ENCODE results near the gene MEGF6.

MEGF6 gene

DNA sequence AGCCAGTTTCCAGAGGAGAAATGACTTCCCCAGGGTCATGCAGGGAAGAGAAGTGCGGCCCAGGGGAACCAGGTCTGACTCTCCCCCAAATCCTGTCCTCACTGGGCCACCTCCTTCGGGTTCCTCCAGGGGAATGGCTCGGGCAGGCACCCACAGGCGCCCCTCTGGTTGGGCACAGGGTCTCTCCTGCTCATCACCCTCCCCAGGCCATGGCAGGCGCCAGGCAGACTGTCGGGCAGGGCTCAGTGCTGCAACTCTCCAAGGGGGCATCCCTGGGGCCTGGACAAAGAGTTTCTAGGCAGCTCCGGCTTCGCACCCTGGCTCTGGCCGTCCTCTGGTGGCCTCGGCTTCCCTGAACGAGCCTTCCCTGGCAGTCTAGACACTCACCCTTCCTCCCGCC, 75.6 kb downstream of the MEGF6 start:
- no peak for DNase-seq

DNA sequence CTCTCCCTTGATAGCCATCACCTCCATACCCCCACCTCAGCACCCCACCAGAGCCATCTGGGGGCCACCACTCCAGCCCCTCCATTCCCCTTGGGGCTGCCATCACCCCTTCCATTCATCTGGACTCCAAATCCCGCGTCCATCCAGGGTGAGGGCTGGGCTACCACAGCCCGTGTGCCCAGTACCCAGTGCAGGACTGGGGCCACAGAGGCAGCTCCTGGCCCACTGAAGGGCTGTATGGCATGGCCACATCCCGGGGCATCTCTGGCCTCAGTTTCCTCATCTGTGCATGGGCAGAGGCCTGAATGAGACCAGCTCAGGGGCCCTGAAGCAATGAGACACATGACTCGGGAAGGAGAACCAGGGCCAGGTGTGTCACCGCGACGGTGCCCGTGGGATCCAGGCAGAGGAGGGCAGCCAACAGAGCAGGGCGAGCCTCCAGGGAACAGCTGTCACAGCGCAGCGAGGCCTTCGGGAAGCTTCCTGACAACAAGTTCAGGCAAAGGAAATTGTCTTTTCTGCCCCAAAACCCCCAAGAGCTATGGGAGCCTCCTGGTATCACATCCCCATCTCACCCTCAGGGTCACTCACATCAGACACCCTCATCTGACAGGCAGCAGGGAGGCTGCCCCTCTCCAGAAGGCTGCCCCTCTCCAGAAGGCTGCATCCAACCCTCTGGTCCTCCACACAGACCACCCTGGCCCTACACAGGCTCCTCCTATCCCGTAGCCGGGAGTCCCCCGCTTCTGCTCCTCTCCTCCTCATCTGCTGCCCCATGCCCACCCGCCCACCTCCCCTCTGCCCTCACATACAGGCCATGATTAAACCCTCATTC, 76.3 kb downstream of the MEGF6 start:
- DNase-seq = no peak

DNA sequence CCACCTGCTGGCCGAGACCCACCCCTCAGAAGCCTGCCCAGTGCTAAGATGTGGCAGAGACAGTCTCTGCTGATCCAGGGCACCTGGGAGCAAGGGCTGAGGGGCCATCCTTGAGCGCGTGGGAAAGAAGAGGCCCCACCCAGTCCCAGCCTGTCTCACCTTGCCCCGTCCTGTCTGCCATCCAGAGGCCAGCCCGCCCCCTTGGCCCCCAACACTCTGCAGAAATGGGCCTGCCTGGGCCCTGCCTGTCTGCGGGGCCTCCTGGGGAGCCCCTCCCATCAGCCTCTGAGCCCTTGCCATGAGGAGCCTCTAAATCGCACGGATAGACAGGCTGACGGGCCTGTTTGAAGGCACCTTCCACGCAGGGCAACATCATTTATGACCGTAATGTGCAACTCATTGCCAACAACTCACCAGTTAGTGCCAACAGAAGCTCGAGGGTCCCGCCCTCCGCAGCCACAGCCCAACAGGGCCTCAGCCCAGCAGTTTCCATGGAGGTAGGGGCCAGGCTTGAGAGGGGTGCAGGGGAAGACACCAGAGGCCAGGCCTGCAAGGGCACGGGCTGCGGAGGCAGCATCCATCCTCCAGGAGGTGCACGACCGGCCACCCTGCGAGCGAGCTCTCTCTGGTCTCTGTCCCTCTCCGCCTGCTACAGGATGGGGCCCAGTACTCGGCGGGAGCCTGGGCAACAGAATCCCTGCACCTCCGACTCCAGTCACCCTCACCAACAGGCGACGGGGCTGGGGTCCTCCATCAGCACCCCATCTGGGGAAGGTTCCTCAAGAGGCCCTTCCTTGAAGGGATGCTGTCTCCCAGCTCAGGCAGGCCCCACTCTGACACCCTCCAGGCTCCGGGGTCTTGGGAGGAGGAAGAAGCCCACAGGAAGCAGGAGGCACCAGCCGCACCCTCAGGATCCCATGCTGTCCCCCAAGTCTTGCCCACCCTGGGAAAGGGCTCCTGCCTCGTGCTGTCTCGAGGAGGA, 78.0 kb downstream of the MEGF6 start:
- no peak for DNase-seq

DNA sequence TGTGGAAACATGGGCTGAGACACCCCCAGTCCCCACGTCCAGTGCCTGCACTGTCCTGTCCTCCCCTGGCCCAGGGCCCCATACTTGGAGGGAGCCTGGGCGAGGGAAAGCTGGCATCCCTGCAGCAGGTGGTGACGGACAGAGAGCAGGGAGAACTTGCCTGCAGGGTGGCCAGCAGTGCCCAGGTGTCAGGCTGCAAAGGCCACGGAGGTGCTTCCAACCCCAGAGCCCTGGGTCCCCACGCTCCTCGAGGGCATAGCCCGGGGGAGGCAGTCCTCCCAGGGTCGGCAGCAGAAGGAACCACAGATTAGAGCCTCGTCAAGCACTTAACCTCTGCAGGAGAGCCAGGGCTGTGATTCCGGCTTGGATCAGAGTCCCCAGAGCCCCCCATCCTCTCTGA, 79.4 kb downstream of the MEGF6 start:
- DNase-seq = no peak

DNA sequence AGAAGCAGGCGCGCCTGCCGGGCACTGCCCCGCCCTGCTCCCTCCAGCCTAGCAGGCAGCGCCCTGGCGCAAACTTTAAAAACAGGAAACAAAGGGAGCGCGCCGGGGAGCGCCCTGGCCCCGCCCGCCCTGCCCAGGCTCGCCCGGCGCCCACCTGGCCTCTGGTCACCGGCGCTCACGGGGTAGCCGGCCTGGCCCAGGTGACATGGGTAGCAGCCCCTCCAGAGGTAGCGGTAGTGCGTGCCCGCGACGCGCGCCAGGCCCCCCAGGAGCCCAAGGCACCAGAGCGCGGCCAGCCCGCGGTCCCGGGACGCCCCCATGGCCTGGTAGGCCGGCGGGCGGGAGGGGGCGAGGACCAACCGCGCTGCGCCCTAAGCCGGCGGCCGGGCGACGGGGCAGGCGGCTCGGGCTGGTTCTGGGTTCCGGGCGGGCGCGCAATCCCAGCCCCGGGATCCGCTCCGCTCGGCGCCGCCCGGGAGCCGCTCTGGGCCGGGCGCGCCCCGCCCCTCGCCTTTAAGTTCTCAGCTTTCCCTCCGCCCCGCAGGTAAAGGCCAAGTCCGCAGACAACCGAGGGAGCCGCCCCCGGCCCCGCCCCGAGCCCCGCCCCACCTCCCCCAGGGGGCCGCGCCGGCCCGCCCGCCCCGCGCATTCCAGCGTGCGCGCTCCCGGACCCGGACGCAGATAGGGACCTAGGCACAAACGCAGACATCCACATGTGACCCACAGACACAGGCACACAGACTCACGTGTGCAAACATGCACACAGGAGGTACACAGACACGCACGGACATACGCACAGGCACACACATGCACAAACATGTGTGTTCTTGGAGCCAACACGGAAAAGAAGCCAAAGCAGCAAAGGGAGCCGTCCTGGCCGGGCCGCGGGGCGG, 80.1 kb downstream of the MEGF6 start:
- DNase-seq = peak; percentile 64 to 72 (median 66)

DNA sequence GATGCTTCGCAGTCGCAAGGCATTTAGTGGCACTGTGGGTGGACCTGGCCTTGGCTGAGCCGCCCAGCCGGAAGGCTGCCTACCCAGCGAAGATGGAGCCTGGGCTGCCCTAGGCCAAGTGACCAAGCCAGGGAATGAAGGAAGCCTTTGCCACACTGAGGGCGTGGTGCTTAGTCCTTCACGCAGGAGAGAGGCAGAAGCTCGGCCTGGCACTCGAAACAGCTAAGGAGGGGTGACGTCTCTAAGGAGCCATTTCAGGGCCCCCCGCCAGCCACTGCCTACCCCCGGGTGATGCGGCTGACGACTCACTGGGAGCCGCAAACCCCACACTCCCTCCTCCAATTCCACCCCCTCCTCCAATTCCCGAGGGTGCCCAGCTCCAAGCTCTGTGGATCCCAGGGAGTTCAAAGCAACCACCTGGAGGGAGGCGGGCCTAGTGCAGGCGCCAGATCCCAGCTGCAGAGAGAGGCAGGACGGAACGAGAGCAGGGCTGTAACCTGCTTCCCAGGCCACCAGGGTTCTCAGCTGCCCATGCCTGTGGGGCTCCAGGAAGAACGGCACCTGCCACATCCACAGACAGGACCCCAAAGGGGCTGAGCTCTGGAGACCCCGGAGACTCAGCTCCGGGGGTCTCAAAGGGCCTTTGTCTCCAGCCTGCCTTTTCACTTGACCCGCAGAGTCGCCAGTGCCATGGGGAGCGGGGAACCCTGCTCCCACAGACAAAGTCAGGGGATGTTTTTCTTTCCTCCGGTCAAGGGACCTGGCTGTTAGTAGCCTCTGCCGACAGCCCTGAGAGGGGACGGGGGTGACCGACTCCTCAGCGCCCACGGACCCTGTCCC, 81.0 kb downstream of the MEGF6 start:
- DNase-seq = no peak

DNA sequence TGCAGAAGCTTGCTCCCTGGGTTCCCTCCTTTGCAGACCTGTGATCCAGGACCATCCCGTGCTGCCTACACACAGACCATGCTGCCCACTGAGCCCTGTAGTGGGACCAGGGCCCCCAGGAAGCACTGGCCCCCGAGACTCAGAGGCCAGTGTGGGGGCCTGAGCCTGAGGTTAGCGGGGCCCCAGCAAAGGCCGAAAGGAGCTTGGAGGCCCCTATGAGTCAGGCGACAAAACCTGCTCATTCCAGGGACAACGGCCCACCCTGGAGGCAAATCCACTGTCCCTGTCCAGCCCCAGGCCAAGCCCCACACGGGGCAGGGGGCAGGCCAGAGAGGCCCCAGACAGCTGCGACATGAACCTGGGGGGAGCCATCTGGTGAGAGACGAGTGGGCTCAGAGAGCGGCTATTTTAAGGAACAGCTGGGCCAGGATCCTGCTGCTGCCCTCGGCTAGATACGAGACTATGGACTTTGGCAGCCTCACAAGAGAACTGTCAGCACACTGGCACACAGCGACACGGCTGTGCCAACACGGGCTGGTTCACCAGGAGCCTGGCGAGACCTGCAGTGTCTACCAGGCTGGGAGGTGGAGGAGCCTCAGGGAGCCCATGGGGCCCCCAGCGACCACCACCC, 82.1 kb downstream of the MEGF6 start:
- DNase-seq = no peak

DNA sequence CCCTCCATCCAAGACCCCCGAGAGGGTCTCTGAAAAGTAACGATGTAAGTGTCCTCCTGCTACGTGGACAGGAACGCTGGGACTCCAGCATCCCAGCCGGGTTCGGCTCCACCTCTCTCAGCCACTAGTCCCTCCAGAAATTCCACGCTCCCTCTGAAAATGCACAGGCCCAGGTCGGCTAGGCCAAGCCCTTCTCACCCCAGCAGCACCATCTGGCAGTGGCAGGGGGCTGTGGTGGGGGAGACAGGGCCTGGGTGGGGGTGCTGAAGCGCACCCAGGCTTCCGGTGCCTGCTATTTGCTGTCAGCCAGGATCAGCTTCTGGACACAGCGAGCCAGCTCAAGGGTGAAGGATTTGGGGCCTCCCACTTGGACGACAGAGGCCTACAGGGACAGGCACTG, 83.5 kb downstream of the MEGF6 start:
- DNase-seq = no peak

DNA sequence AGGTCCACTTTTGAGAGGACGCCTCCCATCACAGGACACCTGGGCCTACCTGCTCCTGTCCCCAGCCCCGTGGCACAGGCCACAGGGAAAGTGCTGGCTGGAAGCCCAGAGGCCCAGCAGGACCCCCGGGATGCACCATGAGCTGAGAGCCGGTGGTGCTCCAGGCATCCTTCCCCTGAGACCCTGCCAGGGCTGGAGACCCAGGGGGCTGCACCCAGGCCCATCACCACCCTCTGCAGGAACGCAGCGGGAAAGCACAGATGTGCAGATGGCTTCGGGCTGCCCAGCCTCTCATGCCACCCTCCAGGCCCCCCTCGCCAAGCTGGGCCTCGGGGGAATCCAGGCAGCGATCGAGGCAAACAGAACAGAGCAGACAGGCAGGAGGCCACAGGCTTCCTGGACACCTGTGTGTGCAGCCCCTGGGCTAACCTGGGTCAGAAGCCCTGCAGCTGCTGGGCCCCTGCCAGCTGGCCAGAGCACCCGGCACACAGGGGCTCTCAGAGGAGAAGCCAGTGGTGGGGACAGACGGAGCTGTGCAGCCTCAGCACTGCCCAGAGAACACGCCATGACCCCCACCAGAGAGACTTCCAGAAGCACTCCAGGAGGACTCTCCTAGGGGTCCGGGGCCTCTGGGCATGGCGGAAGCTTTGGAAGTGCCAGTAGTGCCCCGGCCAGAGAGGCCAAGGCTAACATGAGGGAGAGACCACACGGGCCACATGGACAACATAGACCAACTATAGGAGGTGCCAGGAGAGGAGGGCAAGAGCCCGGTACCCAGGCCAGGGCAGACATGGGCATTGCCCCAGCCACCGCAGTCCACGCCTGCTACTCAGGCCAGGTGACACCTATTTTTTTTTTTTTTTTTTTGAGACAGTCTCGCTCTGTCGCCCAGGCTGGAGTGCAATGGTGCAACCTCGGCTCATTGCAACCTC, 85.5 kb downstream of the MEGF6 start:
- no peak for DNase-seq

DNA sequence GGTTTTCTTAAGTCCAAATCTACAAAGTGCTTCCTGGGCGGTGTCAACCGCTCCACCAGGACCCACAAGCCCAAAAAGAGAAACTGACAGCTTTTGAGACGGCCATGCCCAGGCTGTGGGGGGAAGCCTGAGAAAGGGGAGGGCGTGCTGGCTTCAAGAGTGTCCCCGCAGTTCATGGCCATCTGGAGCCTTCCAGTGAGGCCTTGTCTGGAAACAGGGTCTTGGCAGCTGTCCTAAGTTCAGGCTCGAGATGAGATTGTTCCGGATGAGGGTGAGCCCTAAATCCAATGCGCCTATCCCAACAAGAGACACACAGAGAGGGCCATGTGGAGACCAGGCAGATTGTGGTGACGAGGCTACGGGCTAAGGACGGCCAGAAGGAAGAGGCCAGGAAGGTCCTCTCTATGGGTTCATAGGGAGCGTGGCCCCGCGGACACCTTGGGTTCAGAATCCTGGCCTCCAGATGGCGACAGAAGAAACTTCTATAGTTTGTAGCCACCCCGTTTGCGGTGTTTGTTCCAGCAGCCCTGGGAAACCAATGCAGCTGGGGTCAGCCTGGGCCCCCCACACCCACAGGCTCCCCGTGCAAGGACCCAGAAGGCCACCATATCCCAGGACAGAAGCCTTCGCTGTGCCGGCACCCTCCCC, 86.6 kb downstream of the MEGF6 start:
- DNase-seq = no peak

DNA sequence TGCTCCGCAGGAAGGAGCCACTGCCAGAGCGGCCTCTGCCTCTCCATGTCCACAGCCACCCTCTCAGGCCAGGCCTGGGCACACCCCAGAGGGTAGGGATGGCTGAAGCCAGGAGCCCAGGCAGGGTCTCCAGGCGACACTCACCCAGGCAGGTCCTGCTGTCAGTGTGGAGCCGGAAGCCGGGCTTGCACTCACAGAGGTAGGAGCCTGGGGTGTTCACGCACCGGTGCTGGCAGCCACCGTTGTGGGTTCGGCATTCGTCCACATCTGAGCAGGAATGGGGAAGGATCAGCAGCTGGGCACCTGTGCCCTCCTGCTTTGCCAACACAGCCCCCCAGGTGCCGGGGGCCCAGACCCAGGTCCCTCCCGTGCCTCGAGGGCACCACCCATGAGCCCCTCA, 87.3 kb downstream of the MEGF6 start:
- DNase-seq = no peak

DNA sequence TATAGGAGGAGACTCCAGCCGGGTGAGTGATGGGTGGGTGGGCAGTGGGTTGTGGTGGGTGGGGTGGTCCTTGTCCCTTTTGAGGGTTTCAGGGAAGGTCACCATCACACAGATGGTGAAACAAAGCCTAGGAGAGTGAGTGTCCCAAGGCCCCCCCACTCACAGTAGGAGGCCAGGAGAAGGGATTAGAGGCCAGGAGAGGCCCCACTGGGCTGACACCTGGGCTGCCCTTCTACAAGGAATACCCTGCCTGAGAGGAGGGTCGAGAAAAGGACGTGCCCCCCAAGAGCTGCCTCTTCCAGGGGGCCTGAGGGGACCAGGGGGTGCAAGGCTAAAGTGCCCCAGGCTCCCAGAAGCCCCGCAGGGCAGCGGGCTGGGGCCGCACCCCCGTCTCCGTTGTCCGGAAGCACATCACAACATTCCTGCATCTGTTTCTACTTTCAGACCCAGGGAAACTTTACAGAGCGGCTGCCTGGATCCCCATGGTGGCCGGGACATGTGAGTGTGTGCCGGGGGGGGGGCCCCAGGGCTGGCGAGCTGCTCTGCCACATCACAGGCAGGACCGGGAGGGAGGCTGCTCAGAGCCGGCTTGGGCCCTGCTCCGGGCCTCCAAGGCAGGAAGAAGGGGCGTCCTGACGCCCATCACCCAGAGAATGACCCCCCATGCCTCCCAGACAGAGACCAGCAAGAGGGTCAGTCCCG, 88.6 kb downstream of the MEGF6 start:
- DNase-seq = no peak

DNA sequence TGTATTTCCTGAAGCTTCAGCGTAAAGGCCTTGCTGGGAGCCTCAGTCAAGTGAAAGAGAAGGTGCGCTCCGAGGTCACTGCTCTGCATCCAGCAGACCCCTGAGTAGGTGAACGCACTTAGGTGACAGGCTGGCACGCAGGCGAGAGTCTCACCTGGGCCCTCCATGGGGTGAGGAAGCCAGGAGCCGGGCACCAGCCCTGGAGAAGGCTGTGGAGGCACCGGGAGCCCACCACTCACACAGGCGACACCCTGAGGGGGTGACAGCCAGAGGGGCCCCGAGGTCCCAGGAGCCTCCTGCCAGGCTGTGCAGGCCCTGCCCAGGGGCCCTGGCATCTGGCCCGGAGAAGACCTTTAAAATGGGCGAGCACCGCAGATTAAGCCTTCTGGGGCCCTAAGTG, 89.2 kb downstream of the MEGF6 start:
- DNase-seq = no peak

DNA sequence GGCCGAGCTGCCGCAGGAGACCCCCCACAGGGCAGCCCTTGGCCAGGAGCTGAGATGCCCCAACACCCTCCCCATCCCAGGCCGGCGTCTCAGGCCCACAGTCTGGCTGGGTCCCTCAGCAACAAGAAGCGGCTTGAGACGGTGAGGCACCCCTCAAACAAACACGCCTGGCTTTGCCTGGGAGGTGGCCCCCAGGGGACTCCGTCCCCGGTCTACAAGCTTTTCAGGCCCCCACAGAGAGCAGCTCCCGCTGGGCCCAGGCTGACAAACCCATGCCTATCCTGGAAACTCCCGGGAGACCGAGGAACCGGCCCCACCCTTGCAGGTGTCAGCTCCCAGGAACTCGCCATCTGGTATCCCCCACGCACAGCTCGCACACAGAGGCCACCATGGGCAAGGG, 89.9 kb downstream of the MEGF6 start:
- DNase-seq = no peak

DNA sequence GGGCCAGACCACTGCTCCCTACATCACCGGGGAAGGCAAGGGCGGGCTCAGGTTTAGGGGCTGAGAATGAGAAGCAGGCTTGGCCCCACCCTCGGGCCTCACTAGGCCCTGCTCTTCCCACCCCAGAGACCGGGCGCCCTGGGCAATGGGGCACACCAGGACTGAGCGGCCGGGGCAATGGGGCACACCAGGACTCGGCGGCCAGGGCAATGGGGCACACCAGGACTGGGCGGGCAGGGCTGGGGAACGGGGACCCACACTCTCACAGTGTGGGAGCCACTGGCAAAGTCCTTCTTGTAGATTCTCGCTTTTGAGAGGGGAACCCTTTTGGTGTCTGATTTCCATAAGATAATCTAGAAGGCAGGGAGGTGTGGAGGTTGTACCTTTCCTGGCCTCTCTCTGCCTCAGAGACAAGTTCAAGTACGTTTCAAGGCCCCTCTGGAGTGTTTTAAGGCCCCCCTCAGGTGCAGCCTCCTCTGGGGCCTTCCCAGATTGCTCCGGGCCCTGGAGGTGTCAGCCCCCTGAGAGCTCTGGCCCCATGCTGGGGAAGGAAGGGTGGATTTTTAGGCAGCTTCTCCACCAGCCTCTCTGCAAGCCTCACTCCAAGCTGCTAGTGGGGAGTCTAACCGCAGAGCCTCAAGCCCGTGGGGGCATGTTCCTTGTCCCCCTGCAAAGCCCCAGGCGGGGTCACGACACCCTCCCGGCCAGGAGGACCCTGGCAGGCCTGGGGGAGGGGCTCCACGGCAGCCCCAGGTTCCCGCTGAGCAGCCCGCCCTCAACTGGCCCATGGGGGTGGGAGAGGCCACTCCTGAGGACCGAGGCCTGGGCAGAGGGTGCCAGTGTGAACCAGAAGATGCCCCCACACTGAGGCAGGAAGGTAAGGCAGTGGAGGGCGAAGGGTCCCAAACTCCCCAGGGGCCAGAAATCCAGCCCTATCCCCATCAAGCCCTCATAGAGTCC, 90.6 kb downstream of the MEGF6 start:
- DNase-seq = no peak

DNA sequence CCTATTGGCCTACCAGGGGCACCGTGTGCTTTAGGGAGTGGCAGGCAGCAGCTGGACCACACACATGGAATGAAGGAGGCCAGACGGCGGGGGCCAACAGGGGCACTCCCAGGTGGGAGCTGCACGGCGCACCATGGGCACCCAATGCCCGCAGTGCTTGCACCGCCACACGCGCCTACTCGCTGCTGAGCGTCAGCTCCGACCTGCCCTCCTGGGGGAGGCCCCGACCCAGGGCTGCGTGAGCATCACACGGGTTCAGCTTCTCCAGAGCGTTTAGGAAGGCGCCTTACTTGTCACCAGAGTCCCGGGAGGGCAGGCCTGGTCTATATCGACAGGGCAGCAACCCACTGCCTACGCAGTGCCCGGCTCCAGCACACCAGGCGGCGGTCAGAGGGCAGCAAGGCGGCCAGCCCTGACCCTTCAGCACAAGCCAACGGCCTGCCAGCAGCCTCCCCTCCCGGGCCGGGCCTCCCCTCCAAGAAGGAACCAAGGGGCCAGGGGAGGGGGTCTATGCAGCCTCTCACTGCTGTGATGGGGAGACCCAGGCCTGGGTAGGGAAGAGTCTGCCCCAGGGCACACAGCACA, 91.9 kb downstream of the MEGF6 start:
- DNase-seq = no peak

DNA sequence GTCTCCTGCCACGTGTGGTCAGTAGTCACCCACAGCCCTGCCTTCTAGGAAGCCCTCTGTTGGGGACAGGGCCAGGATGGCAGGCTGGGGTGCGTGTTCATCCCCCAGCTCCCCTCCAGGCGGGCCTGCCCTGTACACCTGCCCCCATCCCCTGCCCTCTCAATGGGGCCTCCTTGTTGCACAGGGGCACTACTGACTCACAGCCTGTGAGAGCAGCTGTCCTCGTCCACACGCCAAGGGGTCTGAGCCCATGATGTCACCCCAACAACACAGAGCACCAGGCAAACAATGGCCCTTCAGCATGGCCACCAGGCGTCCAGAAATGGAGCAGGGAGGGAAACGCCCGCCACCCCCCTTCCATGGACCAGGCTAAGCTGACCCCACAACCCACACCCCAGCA, 92.6 kb downstream of the MEGF6 start:
- DNase-seq = no peak
